Stimulated activated CD4-positive, alpha-beta T cell treated with anti-CD3 and anti-CD28 coated beads, TNF-alpha, amount 100 ng/mL, for 48 hours (primary cell): ENCODE measurements around the gene PRR7.

Experiments
- DNase-seq, 3 donors: peaks; one replicate each; pipeline ENCODE4 v3.0.0-alpha.2; 2020; ENCODE audit warnings: low read depth in 3 of 3

Gene PRR7

GRCh38 chr5:177423671-177424070 is 22.9 kb upstream of the PRR7 start:
- no peak for DNase-seq

DNA sequence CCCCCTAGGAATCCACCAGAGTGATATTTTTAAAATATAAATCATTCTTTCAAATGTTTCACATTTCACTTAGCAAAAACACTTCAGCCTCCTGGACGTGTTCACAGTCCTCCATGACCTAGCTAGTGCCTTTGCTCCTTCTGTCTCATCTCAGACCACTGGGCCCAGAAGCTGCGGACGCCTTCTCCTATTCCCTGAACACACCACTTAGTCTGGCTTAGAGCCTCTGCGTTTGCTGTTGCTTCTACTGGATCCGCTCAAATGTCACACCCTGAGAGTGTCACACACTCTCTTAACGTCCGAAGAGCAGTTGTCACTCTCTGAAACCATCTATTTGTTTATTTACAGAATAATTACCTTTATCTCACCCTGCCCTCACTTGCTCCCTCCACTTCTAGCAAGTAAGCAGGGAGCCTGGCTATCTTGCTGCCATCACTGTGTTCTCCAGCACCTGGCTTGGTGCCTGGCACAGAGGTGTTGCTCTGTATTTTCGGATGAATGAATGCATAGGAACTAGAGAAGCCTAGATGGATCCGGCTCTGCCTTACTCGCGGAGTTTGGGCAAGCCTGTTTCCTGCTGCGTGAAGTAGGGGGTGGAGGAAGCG is 21.3 kb upstream of the PRR7 start:
- DNase-seq: no peak

DNA sequence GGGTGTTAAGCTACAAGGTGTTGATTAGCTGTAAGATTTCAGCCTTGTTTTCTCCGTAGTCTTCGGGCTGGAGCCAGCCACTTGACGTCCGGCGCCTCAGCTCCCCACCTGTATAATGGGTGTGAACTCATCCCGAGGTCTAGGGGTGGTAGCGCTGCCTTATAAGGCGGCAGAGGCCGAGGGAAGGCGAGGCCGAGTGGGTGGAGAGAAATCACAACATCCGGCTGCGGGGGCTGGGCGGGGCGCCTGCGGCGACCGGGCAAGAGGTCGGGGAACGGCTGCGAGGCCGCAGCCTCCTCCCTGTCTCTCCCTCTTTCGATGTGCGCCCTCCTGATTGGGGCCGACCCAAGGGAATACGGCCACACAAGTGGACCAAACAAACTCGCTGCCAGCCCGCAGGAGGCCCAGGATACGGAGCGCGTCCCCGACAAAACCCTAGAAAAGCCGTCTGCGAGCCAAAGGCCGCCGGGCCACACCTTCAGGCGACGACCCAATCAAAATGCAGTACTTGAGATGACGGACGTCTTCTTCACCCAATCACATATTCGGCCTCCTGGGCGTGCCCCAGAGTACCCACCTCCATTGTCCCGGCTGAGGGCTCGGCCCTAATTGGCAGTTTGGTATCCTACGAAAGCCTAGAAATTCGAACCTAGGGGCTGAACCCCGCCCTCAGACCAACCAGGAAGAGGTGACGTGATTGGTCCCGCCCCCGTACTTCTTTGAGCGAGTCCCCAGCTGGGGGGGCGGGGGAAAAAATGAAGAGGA is 20.6 kb upstream of the PRR7 start:
- DNase-seq: peak; percentile 99 to 100 (median 99)

DNA sequence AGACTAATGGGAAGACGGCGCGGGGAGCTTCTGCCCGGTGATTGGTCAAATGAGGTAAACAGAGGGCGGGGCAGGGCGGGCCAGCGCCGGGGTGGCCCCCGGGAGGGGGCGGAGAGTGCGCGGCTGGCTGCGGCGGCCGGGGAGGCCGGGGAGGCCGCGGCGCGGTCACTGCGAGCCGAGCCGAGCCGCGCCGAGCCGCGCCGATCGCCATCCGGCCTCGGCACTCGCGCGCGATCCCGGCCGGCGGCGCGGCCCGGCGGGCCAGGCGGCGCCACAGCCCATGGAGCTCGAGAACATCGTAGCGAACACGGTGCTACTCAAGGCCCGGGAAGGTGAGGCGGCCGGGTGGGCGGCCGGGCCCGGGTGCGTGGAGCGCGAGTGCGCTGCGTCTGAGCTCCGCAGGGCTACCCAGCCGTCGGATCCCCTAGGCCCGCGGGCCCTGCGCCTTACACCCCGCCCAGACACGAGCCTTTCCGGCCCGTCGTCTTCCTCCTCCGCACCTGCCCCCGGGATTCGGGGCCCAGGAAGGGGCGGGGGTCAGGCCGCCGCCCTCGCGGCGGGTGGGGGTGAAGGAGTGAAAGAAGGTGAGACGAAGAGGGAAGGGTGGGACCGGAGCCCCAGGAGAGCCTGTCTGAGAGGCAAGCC is 19.9 kb upstream of the PRR7 start, which contains the start of gene GRK6:
GRK6 (plus strand) TSS at position 111 of the 645 bp plus-strand sequence; CDS start at position 281, 170 bp downstream.
- DNase-seq: peak in 1 of 3 donors; percentile 48

DNA sequence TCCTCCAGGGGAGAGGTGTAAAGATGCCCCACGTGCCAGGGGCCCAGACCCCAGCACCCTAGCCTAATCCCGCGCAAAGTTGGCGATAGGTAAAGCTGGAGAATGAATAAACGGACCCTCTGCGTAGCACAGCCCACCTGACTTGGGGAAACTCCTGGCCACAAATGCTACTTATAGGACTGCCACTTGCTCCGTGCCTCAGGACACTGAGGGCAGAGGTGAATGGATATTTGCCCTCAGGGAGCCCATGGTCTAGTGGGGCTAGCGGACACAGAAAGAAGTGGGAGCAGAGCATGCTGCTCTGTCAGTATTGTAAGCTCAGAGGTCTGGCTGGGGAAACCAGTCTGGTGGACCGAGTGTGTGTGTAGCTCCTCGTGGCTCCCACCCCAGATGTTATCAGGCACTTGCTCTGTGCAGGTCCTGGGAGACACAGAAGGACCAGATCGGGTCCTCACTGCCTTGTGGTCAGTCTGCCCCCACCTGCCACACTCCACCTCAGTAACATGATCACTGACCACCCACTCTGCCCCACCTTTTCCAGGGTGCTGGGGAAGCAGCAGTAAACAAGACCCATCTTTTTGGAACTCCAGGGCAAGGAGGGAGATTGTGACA is 19.3 kb upstream of the PRR7 start:
- no peak for DNase-seq

GRCh38 chr5:177427919-177428573 is 18.6 kb upstream of the PRR7 start:
- DNase-seq: no peak

- DNase-seq: no peak
Measured at GRCh38 chr5:177428574-177429217, 17.9 kb upstream of the PRR7 start.

- peak; percentile 69 to 88 (median 88) for DNase-seq
Measured at GRCh38 chr5:177429248-177430040, 17.2 kb upstream of the PRR7 start.

DNA sequence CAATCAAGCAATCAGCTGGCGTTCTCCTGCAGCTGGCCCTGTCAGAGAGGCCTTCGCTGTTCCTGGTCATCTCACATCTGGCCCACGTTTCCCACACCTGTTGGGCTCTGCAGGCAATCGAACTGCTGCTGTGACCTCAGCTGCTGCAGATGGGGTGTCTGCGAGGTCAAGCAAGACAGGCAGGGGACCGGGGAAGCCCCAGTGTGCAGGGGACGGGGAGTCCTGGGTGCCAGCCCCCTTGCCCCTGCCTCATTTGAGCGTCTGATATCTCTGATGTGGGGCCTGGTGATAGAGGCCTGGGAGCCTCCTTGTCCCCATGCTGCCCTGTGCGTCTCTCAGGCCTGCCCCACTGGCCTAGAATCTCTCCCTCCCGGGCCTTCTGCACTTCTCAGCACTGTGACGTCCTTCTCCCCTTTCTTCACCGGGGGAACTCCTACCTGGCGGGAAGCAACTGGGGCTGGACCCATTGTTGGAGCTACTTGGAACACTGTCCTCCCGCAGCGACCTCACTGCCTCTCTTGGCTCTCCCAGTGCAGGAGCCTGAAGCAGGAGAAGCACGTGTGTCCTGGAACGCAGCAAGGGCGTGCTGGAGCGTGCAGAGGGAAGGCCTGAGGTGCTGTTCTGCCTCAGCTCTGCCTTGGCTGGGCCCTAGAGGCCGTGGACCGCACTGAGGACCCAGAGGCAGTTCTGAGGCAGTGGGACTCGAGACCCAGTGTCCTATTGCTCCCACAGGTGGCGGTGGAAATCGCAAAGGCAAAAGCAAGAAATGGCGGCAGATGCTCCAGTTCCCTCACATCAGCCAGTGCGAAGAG is 16.3 kb upstream of the PRR7 start:
- DNase-seq: no peak

DNA sequence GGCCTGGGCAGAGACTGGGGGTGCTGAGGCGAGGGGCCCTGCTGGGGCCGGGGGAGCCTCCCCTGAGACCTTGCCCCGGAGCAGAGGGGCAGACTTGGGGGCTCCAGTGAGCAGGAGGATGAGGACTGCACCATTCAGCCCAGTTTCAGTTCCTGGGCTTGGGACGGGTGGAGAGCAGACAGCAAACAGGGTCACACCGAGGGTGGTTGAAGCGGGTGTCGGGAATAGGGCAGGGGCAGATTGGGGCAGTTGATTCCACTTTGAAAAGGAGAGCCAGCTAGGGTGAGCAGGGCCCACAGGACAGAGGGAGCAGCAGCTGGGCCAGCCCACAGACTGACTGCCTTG is 15.7 kb upstream of the PRR7 start:
- DNase-seq: no peak

DNA sequence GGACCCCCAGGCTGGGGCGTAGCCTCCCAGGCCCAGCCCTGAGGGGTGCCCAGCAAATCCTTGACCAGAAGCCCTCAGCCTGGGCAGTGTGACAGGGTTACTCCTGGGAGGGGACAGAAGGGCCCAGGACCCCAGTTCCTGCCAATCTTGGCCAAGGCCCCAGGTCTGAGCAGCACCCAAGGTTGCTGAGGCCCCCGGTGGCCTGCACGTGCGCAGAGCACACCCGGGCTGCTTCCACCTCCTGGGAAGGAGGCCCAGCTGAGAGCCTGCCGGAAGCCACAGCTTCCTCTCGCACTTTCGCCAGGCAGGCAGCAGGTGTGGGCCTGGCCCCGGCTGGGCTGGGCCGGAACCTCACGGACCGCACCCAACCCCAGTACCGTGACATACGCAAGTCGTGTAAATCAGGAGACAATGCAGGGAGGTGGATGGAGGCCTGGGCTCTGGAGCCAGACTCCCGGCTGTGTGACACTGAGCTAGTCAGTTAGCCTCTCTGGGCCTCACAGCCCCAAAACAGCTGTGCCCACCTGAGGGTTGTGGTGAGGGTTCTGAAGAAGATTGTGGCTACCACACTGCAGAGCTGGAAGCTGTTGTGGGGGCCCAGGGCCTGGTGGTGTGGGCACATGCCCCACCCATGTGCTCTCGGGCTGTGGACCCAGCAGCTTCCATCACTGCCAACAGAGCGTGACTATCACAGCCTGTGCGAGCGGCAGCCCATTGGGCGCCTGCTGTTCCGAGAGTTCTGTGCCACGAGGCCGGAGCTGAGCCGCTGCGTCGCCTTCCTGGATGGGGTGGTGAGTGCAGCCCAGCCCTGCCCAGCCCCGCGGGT is 15.1 kb upstream of the PRR7 start:
- peak in 1 of 3 donors; percentile 77 for DNase-seq

DNA sequence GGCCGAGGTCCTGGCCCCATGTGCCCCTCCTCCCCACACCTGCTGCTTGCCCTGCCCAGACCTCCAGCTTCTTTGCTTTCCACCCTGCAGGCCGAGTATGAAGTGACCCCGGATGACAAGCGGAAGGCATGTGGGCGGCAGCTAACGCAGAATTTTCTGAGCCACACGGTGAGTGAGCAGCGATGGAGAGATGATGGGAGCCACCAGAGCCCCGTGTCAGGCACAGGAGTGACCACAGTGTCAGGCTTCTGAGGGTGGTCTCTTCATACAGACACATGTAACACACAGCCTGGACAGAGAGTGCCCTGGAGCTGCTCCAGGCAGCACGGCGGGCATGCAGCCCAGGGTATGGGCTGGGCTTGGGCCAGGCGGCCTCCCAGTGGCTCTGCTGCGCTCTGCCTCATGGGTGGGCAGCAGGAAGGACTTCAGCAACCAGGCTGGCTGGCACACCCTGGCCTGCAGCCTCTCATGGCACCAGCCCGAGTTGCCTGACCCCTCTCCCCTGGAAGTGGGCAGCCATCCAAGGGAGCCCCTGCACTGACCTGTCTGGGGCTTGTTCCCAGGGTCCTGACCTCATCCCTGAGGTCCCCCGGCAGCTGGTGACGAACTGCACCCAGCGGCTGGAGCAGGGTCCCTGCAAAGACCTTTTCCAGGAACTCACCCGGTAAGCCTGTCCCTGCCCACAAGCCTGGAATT is 14.3 kb upstream of the PRR7 start:
- DNase-seq: peak in 1 of 3 donors; percentile 50

DNA sequence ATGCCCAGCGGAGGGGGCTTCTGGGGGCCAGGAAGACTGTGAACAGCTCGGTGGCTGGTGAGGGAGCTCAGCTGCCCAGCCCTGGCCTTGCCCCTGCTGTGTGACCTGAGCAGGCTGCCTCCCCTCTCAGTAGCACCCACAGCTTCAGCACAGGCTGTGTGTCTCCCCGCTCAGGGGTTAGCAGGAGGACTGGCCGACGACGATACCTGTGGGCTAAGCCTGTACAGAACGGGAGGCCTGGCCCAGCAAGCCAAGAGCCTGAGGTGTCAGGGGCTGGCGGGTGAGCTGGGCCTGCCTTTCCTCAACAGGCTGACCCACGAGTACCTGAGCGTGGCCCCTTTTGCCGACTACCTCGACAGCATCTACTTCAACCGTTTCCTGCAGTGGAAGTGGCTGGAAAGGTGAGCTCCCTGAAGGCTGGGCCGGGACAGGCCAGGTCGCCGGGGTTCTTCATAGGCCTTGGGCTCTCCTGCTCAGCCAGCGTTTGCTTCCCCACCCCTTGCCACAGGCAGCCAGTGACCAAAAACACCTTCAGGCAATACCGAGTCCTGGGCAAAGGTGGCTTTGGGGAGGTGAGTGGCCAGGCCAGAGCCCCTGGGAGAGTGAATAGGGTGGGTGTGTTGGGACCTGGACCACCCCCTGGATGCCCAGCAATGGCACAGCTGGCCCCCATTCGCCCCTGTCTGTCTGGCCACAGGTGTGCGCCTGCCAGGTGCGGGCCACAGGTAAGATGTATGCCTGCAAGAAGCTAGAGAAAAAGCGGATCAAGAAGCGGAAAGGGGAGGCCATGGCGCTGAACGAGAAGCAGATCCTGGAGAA is 13.6 kb upstream of the PRR7 start:
- DNase-seq: no peak

GRCh38 chr5:177433658-177434217 is 12.9 kb upstream of the PRR7 start:
- DNase-seq: no peak

GRCh38 chr5:177434437-177434836 is 12.2 kb upstream of the PRR7 start:
- DNase-seq: peak in 1 of 3 donors; percentile 64

DNA sequence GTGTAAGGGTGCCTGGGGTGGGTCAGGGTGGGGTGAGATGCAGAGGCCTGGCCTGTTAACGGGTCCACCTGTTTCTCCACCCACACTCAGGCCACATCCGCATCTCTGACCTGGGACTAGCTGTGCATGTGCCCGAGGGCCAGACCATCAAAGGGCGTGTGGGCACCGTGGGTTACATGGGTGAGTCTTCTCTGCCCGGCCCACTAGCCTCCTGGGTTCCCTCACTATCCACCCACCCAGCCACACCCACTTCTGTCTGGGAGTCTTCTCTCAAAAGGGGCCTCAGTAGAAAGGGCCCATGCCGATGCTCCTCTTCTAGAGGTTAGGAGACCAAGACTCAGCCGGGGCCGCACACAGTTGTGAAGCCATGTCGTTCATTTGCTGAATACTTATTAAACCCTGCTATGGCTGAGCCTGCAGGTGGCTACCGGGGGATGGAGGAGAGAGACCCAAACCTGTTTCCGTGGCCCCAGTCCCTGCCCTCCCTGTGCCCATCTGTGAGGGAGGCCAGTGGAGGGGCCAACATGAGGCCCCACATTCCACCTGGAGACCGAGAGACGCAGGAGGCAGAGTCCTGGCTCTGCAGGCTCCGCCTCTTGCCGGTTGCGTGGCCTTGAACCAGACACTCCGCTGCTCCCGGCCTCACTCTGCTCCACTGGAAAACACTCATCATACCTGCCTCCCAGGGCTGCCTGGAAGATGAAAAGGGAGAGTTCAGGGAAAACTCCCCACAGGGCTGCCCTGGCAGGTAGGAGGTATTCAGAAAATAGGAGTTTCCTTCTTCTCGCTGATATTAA is 11.5 kb upstream of the PRR7 start:
- DNase-seq: no peak
